ENCODE results near the gene HRK.
A peak's percentile ranks its signal among the peaks of the same experiment; 100 is the strongest.

The HRK gene

GRCh38 chr12:116867523-116867922 lies 13.7 kb downstream of the HRK start:
- DNase-seq (ENCODE audit: low read depth, low spot score), result no peak

- DNase-seq (ENCODE audit: low read depth, low spot score), result no peak
Observed at GRCh38 chr12:116864371-116865160, 16.7 kb downstream of the HRK start.

GRCh38 chr12:116863275-116863767 lies 17.9 kb downstream of the HRK start:
- peak; percentile 64 for DNase-seq (ENCODE audit: low read depth, low spot score)

GRCh38 chr12:116862167-116862566 lies 19.1 kb downstream of the HRK start:
- no peak for DNase-seq (ENCODE audit: low read depth, low spot score)

GRCh38 chr12:116861320-116861719 lies 19.9 kb downstream of the HRK start:
- no peak for DNase-seq (ENCODE audit: low read depth, low spot score)

GRCh38 chr12:116860263-116860662 lies 21.0 kb downstream of the HRK start:
- DNase-seq (ENCODE audit: low read depth, low spot score), result no peak

GRCh38 chr12:116859079-116859478 lies 22.2 kb downstream of the HRK start:
- DNase-seq (ENCODE audit: low read depth, low spot score), result no peak

- no peak for DNase-seq (ENCODE audit: low read depth, low spot score)
Observed at GRCh38 chr12:116856729-116857128, 24.5 kb downstream of the HRK start.

- no peak for DNase-seq (ENCODE audit: low read depth, low spot score)
Observed at GRCh38 chr12:116855744-116856470, 25.3 kb downstream of the HRK start.

- DNase-seq (ENCODE audit: low read depth, low spot score), result no peak
Observed at GRCh38 chr12:116853507-116853906, 27.7 kb downstream of the HRK start.

- no peak for DNase-seq (ENCODE audit: low read depth, low spot score)
Observed at GRCh38 chr12:116852303-116852702, 28.9 kb downstream of the HRK start.

GRCh38 chr12:116849216-116849615 lies 32.0 kb downstream of the HRK start:
- no peak for DNase-seq (ENCODE audit: low read depth, low spot score)

- no peak for DNase-seq (ENCODE audit: low read depth, low spot score)
Observed at GRCh38 chr12:116843085-116843484, 38.2 kb downstream of the HRK start.

GRCh38 chr12:116839287-116839830 lies 41.9 kb downstream of the HRK start:
- DNase-seq (ENCODE audit: low read depth, low spot score), result no peak

- DNase-seq (ENCODE audit: low read depth, low spot score), result no peak
Observed at GRCh38 chr12:116838365-116838764, 42.9 kb downstream of the HRK start.

- DNase-seq (ENCODE audit: low read depth, low spot score), result no peak
Observed at GRCh38 chr12:116837097-116837496, 44.1 kb downstream of the HRK start.

GRCh38 chr12:116835484-116835883 lies 45.8 kb downstream of the HRK start:
- DNase-seq (ENCODE audit: low read depth, low spot score), result no peak

- no peak for DNase-seq (ENCODE audit: low read depth, low spot score)
Observed at GRCh38 chr12:116833474-116833873, 47.8 kb downstream of the HRK start.

GRCh38 chr12:116832353-116832752 lies 48.9 kb downstream of the HRK start:
- DNase-seq (ENCODE audit: low read depth, low spot score), result no peak

GRCh38 chr12:116827432-116827831 lies 53.8 kb downstream of the HRK start:
- DNase-seq (ENCODE audit: low read depth, low spot score), result no peak

- no peak for DNase-seq (ENCODE audit: low read depth, low spot score)
Observed at GRCh38 chr12:116821291-116821690, 60.0 kb downstream of the HRK start.

- DNase-seq (ENCODE audit: low read depth, low spot score), result no peak
Observed at GRCh38 chr12:116820064-116820656, 61.1 kb downstream of the HRK start.

All from iPS DF 19.7 (cell line).